Measurements from ENCODE around the gene FOXC2.

Gene FOXC2

DNA sequence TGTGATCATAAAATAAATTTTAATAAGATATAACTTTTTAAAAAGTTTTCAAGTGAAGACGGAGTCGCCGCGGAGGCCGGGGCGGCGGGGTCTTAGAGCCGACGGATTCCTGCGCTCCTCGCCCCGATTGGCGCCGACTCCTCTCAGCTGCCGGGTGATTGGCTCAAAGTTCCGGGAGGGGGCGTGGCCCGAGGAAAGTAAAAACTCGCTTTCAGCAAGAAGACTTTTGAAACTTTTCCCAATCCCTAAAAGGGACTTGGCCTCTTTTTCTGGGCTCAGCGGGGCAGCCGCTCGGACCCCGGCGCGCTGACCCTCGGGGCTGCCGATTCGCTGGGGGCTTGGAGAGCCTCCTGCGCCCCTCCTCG lies at the start of gene FOXC2:
Gene FOXC2 (plus strand): TSS at position 229 of the 365 bp plus-strand sequence. CDS start 507 bp downstream, outside the sequence.
- DNase-seq = peak; percentile 95

DNA sequence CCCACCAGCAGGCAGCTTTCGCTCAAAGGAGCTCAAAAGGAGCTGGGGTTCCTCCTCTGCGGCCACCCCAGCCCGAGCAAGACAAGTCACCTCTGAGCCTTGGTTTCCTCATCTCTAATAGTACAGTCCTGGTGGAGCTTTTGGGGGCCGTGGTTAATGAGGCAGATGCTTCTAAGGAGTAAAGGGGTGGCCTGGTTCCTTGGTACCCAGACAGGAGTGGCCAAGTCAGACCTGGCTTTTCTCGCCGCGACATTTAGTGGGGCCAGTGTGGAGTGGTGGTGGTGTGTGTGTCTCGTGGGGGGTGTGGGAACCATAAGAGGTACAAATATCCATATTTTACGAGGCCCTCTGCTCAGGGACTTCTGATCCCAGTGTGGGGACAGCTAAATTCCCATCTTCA lies 49.6 kb upstream of the FOXC2 start:
- no peak for DNase-seq

DNA sequence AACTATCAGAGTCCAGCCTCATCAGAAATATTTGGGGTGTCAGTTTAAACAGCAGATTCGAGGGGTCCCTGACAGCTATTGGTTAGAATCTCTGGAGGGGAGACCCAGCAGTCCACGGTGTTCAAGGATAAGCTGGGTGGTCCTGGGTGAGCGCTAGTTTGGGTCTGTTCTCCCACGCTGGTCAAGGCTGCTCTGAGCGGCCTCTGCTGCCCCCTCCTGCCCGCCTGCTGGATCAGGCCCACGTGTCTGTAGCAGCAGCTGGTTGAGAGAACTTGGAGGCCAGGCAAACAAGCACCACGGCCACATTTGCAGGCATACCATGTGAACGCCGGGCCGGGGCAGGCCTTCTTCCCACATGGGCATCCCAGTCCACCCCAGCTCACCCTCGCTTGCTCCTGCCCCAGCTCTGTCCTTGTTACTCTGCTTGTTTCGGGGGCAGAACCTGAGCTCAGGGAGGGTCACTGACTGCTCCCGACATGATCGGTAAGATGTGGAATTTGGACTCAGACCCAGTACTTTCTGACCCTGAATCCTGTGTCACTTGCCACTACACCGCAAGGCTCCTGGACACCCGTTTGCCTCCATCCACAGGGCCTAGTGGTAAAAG lies 48.9 kb upstream of the FOXC2 start:
- peak; percentile 63 for DNase-seq

DNA sequence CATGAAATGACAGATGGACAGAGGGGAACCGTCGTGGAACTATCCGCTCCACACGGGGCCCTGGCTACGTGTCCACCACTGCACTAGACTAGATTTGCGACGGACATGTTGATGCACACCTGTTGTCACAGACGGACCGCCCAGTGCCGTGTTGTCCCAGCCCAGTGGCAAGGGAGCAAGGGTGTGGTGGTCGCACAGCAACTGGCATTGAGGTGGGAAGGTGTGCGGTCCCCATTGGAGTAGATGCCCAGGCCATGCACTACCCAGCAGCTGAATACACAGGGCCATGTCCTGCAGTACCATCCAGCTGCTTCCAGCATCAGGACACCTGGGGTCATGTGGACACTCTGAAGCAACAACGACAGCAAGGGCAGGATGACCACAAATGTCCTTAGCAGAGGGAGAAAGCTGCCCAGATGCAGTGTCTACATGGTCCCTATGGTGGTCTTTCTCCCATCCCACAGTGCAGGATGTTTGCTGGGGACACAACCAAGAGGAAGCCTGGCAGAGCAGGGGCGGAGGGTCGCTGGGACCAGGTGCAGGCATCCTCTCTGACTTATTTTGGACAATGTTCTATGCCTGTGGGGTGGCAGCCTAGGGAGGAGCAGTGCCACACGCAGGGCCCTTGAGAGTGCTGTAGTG lies 47.5 kb upstream of the FOXC2 start:
- DNase-seq = no peak

DNA sequence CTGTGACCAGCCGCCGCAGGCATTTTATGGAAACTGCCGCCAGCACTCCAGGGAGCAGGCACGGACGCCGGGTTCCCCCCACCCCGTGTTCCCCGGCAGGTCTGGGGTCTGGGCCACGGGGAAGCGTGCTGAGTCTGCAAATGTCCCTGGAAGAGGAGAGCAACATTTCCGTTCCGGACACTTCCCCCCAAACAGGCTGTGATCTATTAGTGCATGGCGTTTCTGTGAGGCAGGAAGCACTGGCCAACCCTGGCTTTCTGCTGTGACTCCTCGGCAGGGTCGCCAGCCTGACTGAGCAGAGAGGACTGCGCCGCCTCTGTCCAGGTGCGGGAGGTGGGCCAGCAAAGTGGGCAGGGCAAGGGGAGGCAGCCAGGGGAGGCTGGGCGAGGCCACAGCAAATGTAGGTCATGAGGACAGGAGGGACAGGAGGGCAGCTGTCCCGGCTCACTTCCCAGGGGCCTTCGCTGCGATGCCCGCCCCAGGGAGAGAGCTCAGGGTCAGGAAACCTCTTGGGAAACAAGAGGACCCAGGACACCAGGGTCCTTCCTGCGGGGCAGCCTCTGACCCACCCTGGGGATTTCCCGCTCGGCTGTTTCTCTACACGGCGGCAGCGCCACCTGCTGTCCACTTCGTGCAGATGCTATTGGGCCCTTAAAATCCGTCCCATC lies 46.8 kb upstream of the FOXC2 start:
- peak; percentile 48 for DNase-seq

DNA sequence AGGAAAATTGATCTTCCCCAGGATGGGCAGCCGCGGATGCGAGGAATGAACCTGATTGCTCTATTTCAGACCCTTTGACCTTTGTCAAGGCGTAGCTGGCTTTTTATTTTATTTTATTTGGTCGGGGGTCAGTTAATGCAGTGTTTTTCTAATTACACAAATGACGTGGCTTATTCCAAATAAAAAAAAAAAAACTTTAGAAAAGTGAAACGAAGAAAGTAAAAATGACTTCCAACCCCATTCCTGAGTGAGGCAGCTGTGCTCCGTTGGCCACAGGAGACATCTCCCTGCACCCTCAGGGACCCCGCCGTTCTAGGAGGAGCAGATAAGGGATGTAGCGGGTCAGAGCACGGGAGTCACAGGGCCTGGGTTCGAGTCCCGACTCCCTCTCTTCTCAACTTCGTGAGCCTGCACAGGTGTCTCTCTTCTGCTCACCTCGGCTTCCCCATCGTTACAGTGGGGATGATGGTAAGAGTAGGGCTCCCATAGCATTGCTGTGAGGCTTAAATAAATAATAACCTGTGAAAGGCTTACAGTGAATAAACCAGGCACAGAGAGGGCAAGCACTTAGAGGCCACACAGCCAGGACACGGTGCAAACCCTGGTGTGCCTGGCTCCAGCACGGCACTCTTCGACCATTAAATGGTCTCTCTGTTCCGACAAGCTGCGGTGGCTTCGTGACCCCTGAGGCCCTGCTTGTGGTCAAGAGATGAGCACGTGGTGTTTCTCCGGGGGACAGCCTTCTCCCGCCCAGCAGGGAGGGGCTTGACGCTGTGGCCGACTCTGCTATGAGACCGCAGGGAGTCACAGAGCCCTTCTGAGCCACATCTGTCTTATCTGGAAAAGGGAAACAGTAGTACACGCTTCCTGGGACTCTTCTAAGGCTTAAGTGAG lies 46.1 kb upstream of the FOXC2 start:
- no peak for DNase-seq

DNA sequence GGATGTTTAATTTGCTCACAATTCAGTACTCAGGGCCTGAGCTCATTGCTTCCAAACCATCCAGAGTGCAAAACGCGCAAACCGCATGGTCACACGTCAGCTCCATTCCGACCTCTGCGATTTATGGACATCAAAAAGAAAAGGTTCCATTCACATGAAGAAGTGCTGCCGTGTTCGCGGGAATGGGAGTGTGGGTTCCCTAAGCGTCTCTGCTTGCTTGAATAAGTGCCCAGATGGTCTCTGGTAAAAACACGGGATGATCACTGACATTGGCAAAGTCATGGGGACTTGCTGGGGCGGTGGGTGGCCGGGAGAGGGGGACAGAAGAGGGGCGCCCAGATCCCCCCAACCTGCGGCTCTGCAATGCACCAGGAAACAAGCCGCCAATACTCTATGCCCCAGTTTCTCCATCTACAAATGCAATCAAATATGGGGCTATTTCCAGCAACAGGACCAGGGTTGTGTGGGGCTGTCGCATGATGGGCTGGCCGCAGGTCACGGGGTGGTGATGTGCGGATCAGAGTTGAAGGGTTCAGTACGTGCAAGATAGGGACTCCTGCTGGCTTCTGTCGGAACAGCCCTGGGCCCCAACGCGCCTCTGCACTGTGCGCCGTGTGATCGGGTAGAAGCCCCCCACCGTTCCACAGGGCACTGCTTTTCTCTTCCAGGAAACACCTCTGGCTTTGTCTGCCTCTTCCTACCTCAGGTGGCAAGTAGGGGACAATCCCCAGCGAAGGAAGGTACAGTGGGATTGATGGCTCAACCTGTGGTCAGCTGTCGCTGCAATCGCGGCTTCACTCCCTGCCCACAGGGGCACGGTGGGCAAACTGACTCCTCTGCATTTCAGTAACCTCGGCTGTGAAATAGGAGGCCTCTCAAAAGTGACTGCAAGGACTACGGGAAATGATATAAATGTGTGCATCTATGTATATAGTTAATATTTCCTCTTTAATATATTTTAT lies 45.1 kb upstream of the FOXC2 start:
- no peak for DNase-seq

DNA sequence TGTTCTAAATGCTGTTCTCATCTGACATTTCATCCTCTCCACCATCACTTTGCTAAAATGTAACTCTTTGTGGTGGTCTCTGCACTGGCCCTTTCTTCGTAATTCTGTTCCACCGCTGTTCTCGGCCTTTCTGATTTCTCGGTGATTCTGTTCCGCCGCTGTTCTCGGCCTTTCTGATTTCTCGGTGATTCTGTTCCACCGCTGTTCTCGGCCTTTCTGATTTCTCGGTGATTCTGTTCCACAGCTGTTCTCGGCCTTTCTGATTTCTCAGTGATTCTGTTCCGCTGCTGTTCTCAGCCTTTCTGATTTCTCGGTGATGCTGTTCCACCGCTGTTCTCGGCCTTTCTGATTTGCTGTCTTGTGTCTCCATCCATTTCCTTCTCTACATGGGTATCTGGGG lies 44.0 kb upstream of the FOXC2 start:
- DNase-seq = no peak

DNA sequence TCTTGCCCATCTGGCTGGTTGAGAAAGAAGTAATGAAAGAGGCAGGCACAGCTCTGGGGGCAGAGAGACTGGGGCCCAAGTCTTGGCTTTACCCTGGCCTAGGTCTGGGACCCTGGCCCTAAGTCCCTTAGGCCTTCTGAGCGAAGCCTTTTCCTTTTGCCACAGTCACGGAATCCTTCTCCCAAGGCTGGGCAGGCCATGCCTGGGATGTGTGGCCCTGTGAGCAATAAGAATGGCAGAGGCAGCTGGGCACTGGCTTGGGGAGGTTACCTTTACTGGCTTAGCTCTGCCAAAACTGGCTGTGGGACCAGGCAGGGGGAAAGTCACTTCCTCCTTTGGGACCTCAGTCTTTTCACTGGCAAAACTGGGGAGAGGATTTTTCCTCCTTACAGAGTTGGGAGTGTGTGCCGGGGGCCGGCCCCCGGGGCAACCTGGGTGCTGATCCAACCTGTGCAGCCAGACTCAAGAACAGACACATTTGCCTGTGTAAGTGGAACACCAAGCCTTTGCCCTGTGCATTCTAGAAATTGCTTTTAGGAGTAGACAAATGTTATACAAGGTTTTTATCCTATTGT lies 43.4 kb upstream of the FOXC2 start:
- DNase-seq = no peak

DNA sequence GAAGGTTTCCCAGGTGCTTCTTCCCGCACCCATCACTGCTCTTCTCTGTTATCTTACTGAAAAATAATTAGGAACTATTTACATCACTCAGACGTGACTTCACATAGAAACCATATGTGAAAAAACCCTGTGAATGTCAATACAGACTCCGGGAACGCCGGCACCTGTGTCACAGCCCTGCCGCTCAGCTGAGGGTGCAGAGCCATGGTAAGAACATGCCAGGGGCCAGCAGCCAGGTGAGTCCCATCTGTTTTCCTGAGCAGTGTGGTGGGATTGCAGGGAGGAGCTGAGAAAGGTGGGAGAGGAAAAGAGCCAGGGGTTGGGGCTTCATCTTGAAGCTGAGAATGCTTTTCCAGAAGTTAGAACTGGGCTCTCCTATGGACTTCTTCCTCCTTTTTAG lies 42.6 kb upstream of the FOXC2 start:
- DNase-seq = no peak

DNA sequence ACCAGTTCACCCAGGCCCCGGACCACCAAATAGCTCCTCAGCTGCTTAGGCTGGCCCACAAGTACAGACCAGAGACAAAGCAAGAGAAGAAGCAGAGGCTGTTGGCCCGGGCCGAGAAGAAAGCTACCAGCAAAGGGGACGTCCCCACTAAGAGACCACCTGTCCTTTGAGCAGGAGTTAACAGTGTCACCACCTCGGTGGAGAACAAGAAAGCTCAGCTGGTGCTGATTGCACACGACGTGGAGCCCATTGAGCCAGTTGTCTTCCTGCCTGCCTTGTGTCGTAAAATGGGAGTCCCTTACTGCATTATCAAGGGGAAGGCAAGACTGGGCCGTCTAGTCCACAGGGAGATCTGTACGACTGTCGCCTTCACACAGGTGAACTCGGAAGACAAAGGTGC lies 40.9 kb upstream of the FOXC2 start:
- no peak for DNase-seq

DNA sequence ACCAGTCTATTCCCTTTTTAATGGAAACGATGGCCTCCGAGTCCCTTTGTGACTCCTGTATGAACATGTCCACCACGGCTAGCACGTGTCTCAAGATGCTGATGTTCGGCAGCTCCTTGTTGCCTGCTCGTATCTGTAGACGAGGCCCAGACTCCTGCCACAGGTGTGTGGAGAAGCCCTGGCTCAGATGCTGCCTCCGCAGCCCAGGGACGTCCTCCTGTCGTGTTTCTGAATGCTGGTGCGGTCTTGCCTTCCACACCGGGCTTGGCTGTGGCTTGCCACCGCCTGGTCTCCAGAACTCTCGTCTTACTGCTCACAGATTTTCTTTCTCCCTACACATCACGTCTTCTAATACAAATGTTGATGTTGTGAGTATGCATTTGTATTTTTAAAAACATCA lies 39.3 kb upstream of the FOXC2 start:
- DNase-seq = no peak

DNA sequence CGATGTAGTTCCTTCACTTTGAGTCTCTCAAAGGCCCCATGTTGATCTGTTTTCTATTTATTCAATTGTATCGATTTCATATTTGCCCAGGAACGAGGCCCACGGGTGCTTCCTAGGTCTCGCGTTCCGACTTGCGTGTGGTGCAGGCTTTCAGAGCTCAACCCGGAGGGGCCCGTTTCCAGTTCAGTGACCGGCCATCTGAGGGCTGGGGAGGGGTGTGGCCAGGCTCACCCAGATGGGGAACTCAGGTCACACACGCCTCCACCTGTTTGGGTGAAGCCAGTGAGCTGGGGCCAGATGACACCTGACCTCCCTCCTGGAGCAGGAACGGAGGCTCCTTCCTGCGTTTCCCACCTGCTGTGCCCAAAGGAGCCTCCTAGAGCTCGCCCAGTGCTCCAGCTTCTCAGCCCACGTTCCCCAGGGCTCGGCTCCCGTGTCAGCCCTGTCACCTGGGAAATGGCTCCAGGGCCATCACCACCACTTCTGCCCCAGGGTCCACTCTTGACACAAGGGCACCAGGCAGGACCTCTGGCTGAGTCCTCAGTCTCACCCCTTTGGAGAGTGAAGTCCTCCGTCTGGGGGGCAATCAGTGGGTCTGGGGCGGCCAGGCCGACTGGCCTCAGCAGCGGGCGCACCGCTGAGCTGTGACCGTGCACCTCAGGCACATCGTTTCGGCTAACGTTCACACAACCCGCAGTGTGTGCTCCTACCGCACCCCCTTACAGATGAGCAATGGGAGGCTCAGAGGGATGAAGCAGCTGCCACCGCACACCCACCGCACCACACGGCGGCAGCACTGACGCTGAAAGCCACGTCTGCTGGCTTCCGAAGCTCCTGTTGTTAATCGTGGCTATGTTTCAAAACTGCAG lies 38.3 kb upstream of the FOXC2 start:
- DNase-seq = no peak

DNA sequence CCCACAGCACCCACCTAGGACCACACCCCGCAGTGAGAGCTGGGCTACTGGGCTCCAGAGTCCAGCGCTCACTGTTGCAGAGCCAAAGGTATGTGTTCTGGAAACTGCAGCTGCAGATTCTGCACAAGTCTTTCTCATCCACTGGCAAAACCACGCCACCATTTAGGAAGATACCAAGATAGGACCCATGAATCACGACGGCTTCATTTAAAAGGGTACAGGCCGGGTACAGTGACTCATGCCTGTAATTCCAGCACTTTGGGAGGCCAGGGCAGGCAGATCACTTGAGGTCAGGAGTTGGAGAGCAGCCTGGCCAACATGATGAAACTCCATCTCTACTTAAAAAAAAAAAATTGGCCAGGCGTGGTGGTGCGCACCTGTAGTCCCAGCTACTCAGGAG lies 37.5 kb upstream of the FOXC2 start:
- DNase-seq = no peak

DNA sequence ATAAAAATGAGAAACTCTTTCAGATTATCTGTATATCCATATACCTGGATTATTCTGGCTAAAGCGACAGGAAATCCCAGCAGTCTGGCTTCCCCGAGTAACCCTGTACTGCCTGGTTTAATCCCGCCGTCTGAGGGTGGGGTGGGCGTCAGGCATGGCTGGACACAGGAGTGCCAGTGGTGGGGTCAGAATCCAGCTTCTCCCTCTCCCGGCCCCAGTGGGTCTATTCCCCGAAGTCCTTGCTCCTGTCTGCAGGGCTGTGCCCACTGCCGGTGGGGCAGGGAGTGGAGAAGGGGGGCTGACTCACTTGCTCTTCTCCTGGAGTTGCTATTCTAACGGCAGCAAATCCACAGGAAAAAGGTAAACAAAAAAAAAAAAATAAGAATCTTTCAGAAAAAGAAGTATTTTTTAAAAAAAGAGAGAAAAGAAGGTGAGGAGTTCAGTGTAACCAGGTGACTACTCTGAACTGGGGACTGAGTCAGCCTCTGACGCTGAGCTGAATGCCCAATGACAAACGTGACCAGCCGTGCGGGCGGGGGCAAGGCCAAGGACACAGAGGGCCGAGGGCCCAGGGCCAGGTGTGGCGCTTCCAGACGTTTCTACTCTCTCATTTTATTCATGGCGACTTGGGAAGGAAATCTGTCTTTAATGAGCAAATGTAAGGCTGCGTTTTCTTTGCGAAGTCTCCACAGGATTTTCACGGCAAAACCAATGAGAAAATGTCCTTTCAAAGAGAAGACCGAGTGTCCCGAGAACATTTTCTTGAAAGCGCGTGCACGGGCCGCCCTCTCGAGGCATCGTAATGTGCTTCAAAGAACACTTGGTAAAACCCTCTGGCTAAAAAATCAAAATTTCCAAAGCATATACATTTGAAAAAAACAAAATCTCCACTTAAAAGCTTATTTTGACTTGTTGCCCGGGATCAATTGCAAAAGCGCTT lies 36.1 kb upstream of the FOXC2 start:
- no peak for DNase-seq

DNA sequence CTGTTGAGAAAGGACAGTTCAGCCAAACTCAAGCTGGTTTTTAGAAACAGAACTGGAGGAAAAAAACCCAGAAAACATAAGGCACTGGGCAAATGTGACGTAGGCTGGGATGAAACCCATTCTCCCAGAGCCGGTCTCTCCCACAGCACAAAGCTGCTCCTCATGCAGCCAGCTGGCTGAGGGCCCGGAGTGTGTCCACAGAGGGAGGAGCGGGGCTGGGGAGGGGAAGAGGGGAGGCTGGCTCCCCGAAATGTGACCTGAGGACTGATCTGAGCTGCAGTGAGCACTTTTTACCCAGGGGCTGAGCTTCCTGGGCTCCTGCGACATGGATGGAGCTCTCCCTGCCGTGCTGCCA lies 35.5 kb upstream of the FOXC2 start:
- DNase-seq = no peak

DNA sequence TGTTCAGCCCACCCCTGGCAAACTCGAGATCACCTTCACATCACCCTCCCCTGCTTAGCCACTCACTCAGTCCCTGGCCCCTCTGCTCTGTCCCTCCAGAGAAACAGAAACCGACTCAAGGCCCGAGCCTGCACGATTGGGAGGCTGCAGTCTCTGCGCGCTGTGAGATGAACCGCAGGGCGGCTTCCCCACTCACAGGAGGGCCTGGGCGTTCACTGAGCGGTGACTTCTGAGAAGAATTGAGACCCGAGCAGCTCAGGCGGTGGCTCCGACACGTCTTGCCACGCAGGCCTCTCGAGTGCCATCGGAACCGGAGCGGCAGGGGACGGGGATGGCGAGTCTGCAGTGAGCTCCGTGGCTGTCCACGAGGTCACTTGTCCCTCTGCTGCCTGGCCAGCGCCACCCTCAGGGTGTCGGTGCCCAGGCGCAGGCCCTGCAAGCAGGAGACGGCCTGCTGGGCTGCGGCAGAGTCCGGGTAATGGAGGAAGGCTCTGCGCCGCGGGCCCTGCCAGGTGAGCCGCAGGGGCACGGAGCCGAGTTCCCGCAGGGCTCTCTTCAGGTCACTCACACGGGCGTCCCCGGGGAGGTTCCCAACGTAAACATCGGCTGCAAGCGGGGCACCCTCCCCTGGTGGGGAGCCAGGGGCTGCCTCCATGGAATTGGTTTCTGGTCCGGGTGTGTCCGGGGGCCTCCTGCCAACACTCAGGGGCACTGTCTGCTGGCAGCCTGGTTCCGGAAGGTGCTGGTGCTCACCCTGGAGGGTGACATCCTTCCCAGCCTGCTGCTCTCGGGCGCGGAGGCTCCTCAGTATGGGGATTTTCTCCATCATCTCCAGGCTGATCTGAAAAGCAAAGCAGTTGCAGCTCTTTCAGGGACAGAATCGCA lies 34.7 kb upstream of the FOXC2 start:
- DNase-seq = no peak

DNA sequence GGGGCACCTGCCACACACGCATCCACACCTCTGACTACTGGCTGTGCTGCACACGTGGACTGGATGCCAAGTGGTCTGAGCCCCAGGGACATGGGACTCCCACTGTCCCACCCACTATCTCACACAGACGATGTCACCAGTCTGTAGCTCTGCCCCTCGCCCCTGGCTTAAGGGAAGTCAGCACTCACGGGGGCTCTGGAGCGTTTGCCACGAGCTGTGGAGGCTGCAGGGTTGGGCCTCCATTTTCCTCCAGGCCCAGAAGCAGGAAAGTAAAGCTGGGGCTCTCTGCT lies 34.2 kb upstream of the FOXC2 start:
- DNase-seq = no peak

DNA sequence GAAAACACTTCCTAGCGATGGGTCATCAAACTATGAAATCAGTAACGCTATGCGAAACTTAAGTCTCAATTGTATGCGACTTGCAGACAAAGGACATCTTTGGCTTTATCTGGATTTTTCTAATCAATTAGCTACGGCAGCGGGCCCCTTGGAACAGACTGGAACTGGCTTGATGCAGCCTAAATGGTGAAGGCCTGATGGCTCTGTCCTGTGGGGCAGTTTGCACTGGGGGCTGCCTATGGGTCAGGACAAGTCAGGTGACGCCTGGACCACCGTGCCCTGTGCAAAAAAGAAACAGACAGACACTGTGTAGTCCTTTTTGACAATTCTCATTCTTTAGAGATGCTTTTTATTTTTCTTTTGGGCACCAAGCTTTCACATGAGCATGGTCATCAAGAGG lies 33.6 kb upstream of the FOXC2 start:
- no peak for DNase-seq
